Measurements from ENCODE around the gene NPHP3.

DNA sequence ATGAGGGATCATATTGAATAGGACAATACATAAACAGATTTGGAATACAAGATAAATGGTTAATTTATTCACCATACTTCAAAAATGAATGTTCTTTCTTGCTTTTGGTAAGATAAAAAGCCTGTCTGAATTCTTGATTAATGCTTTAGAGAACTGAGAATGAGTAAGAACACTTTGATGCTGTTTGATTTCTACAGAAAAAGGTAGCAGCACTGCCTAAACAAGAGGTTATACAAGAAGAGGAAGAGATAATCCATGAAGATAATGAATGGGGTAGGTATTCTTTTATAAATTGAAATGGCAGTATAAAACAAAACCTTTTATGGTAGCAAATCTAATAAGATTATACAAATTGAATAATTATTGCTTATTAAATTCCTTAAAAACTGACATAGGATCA lies 46.8 kb downstream of the NPHP3 start:
- TF ChIP-seq EZH2 (IDR thresholded peaks at IDR 0.05; ENCODE audit: insufficient read depth, poor library complexity, severe bottlenecking) (no peak), EZH2phosphoT487 (IDR thresholded peaks at IDR 0.05; ENCODE audit: insufficient read depth, low read depth) (no peak)
